ENCODE measurements around the gene LETMD1.
"Not testable (repeated sequence)": the region's sequence is repeated elsewhere in the genome, so short reads cannot be mapped to it uniquely, and the experiment has no call there.

The LETMD1 gene

DNA sequence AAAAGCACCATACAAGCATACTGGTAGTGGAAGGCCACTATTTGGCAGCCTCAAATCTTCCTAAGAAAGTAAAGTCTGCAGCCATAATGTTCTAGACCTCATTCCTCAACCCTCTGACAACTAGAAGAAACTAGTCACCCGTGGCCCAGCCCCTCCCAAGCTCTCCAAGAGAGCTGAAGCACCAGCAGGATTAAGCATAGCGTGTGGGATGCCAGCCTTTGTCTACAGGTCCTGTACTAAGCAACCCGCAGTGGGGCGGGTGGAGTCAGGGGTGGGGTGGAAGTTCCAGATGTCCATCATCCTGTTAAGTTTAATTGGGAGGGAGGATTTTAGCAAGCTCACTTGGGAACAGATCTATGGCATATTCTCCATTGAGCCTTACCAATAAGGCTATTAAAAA, 36.2 kb upstream of the LETMD1 start:
- Histone ChIP-seq H3K36me3 (peaks cover 21% of the 10 kb centered on the region), H3K4me3 (no peak overlapping the region), H4K20me1 (peaks cover 77% of the 10 kb centered on the region), H3K9ac (no peak overlapping the region), H3K27me3 (no peaks in the 10 kb centered on the region), H3K4me1 (peaks cover 31% of the 10 kb centered on the region), H3K4me2 (no peak overlapping the region), H3K27ac (no peak overlapping the region), H3K9me3 (no peaks in the 10 kb centered on the region; the same call in 1 of the 2 replicates)
- TF ChIP-seq Cebpa-rat (IDR thresholded peaks at IDR 0.05) = no peak

DNA sequence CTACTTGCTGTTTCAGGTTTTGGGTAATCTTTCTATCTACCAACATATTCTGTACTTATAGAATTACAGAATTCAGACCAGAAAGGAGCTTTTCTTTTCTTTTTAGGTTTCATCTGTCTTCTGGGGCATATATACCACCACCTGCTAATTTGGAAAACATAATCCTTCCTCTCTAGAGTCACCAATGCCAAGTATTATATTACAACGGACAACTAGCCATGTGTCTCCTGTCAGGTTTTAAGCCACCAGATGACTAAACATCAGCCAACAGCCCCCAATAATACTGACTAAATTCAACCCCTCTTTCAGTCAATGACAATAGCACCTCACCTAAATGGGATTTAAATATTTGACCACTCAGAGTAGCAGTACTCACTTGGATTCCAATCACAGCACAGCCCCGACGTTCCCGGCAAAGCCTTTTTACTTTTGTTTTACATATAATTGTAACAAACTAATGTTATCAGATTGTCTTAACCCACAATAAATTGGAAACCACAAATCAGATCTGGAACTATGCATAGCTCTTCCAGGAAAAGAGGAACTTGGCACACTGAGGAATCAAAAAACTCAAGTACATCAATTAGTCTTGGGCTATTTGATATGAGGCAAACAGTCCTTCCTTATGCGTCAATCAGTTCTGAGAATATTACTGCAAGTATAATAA, 35.4 kb upstream of the LETMD1 start:
- H3K27me3 ChIP-seq = no peaks in the 10 kb centered on the region
- H3K4me2 ChIP-seq = no peak overlapping the region; the same call in 1 of the 2 replicates
- H3K36me3 ChIP-seq = peaks cover 14% of the 10 kb centered on the region
- H3K4me3 ChIP-seq = no peak overlapping the region
- H4K20me1 ChIP-seq = peaks cover 85% of the 10 kb centered on the region
- H3K27ac ChIP-seq = no peak overlapping the region
- H3K9ac ChIP-seq = no peak overlapping the region
- H3K9me3 ChIP-seq = no peaks in the 10 kb centered on the region
- peaks cover 31% of the 10 kb centered on the region for H3K4me1 ChIP-seq
- no peak for TF ChIP-seq Cebpa-rat (IDR thresholded peaks at IDR 0.05)

DNA sequence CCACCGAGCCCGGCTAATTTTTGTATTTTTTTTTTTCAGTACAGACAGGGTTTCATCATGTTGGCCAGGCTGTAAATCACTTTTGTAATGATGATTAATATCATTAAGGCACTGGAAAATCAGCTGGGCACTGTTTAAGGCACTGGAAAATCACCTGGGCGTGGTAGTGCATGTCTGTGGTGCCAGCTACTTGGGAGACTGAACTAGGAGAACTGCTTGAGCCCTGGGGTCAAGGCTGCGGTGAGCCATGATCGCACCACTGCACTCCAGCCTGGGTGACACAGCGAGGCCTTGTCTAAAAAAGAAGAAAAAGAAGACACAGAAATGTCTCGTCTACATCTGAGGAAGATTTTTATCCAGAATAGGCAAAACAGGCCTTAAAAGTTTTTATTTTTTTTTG, 34.7 kb upstream of the LETMD1 start:
- peaks cover 30% of the 10 kb centered on the region for H3K4me1 ChIP-seq
- no peaks in the 10 kb centered on the region for H3K27me3 ChIP-seq
- H3K9me3 ChIP-seq = no peaks in the 10 kb centered on the region
- no peak overlapping the region; the same call in 1 of the 2 replicates for H3K4me2 ChIP-seq
- H3K27ac ChIP-seq = no peak overlapping the region
- no peak overlapping the region for H3K4me3 ChIP-seq
- H3K36me3 ChIP-seq = peaks cover 6% of the 10 kb centered on the region; the same call in 1 of the 2 replicates
- no peak for TF ChIP-seq Cebpa-rat (IDR thresholded peaks at IDR 0.05)
- H4K20me1 ChIP-seq = peaks cover 92% of the 10 kb centered on the region
- no peak overlapping the region for H3K9ac ChIP-seq

DNA sequence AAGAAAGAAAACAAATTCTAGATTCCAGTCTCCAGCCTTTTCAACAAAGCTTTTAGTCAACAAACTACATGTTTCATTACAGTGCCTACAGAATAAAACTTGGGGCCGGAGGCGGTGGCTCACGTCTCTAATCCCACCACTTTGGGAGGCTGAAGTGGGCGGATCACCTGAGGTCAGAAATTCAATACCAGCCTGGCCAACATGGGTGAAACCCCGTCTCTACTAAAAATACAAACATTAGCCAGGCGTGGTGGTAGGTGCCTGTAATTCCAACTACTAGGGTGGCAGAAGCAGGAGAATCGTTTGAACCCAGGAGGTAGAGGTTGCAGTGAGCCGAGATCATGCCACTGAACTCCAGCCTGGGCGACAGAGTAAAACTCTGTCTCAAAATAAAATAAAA, 33.7 kb upstream of the LETMD1 start:
- not testable (repeated sequence) for H3K36me3 ChIP-seq, H3K27ac ChIP-seq, H3K9me3 ChIP-seq, H3K27me3 ChIP-seq, H3K4me2 ChIP-seq, H3K4me3 ChIP-seq, H3K9ac ChIP-seq
- peaks cover 20% of the 10 kb centered on the region for H3K4me1 ChIP-seq
- peaks cover 99% of the 10 kb centered on the region for H4K20me1 ChIP-seq

DNA sequence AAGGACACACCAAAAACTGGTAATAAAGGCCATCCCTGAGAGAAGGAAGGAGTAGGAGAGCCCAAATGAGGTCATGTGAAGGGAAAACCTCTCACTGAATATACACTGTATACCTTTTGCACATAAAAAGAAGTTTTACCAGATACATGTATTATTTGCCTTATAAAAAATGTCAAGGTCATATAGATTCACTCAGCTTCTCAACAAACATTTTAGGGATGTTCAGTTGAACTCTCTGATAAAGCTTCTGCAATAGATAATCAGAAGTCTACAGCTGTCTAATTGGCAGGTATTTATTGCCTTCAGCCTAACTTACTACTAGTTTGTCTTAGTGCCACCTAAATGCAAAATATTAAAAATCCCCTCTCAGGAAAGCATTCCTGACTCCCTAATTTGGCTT, 30.7 kb upstream of the LETMD1 start:
- Histone ChIP-seq H3K4me2 (no peak overlapping the region), H3K27ac (no peak overlapping the region), H3K9ac (no peak overlapping the region), H4K20me1 (peaks cover 96% of the 10 kb centered on the region), H3K27me3 (no peaks in the 10 kb centered on the region), H3K9me3 (no peaks in the 10 kb centered on the region), H3K4me3 (no peak overlapping the region), H3K4me1 (peaks cover 40% of the 10 kb centered on the region), H3K36me3 (peaks cover 6% of the 10 kb centered on the region; the same call in 1 of the 2 replicates)
- TF ChIP-seq Cebpa-rat (IDR thresholded peaks at IDR 0.05) = no peak

DNA sequence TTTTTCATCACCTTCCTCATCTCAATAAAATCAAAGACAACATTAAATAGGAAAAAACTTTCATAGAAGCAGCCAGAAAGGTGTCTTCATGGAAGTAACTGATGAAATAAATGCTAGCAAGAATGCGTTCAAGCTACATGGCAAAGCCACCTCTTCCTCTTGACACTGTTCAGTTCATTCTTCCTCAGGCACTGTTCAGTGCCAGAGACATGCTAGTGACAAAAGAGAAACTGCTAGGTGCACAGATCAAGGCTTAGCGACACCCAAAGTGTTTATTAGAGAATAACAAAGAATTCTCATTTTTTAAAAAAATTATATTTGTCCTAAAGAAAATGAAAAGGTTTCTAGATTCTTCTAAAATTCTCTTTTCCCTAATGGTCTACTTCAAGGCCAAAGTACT, 29.2 kb upstream of the LETMD1 start:
- Histone ChIP-seq H3K4me1 (peaks cover 31% of the 10 kb centered on the region), H3K4me2 (no peak overlapping the region), H3K9me3 (no peaks in the 10 kb centered on the region), H3K27ac (no peak overlapping the region), H3K36me3 (0 out of 2 replicates have a peak, but pooled peaks cover 6% of the 10 kb centered on the region), H4K20me1 (peaks cover 86% of the 10 kb centered on the region), H3K4me3 (no peak overlapping the region), H3K9ac (no peak overlapping the region), H3K27me3 (no peaks in the 10 kb centered on the region)
- no peak for TF ChIP-seq Cebpa-rat (IDR thresholded peaks at IDR 0.05)

DNA sequence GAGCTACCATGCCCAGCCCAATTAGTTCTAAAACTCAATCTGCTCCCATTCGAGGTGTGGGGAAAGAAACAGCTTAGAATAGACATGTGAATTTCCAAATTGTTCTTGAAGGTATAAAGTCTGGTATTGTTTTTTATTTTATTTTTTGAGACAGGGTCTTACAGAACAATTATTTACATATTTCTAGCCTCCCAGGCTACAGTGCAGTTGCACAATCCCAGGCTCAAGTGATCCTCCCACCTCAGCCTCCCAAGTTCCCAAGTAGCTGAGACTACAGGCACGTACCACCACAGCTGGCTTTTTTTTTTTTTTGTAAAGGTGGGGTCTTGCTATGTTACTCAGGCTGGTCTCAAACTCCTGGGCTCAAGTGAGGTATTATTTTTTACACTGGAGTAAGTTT, 28.2 kb upstream of the LETMD1 start:
- Histone ChIP-seq H3K4me1 (peaks cover 41% of the 10 kb centered on the region), H3K9me3 (no peaks in the 10 kb centered on the region)

DNA sequence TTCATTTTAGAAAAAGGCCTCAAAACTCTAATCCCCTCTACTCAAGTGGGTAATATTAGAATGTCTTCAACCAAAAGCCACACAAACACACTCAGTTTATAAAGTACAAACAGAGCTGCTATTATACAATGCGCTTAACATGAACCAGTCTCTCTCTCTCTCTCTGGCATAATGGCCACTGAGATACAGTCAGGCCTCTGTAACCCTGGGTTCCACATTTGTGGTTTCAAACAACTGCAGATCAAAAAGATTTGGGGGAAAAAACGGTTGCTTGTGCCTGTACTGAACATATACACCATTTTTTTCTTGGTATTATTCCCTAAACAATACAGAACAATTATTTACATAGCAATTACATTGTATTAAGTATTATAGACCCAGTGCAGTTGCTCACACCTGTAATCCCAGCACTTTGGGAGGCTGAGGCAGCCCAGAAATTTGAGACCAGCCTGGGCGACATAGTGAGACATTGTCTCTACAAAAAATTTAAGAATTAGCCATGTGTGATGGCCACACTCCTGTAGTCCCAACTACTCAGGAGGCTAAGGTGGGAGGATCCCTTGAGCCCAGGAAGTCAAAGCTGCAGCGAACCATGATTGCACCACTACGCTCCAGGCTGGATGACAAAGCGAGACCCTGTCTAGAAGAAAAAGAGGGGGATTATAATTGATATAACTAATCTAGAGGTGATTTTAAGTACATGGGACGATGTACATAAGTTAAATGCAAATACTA, 27.5 kb upstream of the LETMD1 start:
- H3K27me3 ChIP-seq = no peaks in the 10 kb centered on the region
- H3K9me3 ChIP-seq = no peaks in the 10 kb centered on the region
- H3K27ac ChIP-seq = peak overlapping the region; percentile 58; the same call in 1 of the 2 replicates
- H3K9ac ChIP-seq = no peak overlapping the region
- peaks cover 47% of the 10 kb centered on the region for H3K4me1 ChIP-seq
- peaks cover 79% of the 10 kb centered on the region for H4K20me1 ChIP-seq
- TF ChIP-seq Cebpa-rat (IDR thresholded peaks at IDR 0.05) = no peak
- peak overlapping the region; percentile 72 for H3K4me2 ChIP-seq
- H3K36me3 ChIP-seq = 0 out of 2 replicates have a peak, but pooled peaks cover 6% of the 10 kb centered on the region
- no peak overlapping the region for H3K4me3 ChIP-seq

More for the DNA sequence above, 28.2 kb upstream of the LETMD1 start:
- no peak for TF ChIP-seq Cebpa-rat (IDR thresholded peaks at IDR 0.05)
- peak overlapping the region; percentile 72; the same call in 1 of the 2 replicates for H3K4me2 ChIP-seq
- no peak overlapping the region; the same call in 1 of the 2 replicates for H3K27ac ChIP-seq
- H3K27me3 ChIP-seq = no peaks in the 10 kb centered on the region
- H3K9ac ChIP-seq = no peak overlapping the region
- H3K36me3 ChIP-seq = 0 out of 2 replicates have a peak, but pooled peaks cover 6% of the 10 kb centered on the region
- H4K20me1 ChIP-seq = peaks cover 85% of the 10 kb centered on the region
- no peak overlapping the region for H3K4me3 ChIP-seq

DNA sequence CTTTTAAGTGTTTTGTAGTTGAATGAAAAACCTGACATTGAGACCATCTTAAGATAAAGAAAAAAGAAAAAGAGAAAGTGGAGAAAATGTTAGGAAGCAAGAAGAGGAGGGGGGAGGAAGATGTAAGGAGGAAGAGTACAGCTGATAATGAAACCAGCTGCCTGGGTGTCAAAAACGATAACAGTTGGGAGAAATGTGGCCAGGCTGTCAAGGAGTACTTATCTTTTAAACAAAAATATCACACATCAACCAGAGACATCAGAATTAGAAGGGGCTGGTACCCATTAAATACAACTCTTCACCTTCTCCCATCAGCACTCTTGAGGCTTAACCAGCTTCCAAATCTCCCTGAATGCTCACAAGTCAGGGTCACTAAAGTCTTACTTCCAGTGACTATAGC, 26.4 kb upstream of the LETMD1 start:
- peaks cover 69% of the 10 kb centered on the region for H4K20me1 ChIP-seq
- peak overlapping the region; percentile 5; the same call in 1 of the 2 replicates for H3K9ac ChIP-seq
- peaks cover 50% of the 10 kb centered on the region for H3K4me1 ChIP-seq

More for the DNA sequence above, 26.4 kb upstream of the LETMD1 start:
- Histone ChIP-seq H3K4me2 (peak overlapping the region; percentile 72), H3K36me3 (no peaks in the 10 kb centered on the region), H3K9me3 (no peaks in the 10 kb centered on the region), H3K27me3 (no peaks in the 10 kb centered on the region), H3K4me3 (no peak overlapping the region), H3K27ac (peak overlapping the region; percentile 58)
- TF ChIP-seq Cebpa-rat (IDR thresholded peaks at IDR 0.05) = no peak
